Activated CD4-positive, alpha-beta T cell treated with anti-CD3 and anti-CD28 coated beads, Interleukin-2, amount 10 ng/mL, durations not matched to agents 7 days and 5 days (primary cell): ENCODE measurements around the gene TRIM52. TPM values are rescaled to one million over a fixed set of nuclear protein-coding genes. Genes with fewer than 3 reads are reported as not detected.

Experiments
- microRNA-seq: library from miRNA; unstranded; fragments of <30 nt; microRNA quantifications from one replicate; pipeline ENCODE4 v1.2.0, GENCODE V29; 2021; ENCODE audit warnings: borderline microRNAs expressed, borderline replicate concordance
- total RNA-seq, 2 experiments: library from RNA; stranded (reverse); gene quantifications; one replicate each; pipeline ENCODE4 v1.2.3, GENCODE V29; 2021

The TRIM52 gene
- total RNA-seq, 2 experiments from 2014 or later = 29.6 to 29.9 TPM

Small RNAs within 50 kb of the gene (microRNA-seq; reads per million reads assigned to microRNA genes)
- gene MIR4638 = not detected

Other genes with a start within 250 kb of the TRIM52 start
- gene BTNL9, start 220.9 kb downstream of the TRIM52 start, total RNA-seq = not detected
- gene OR2V1, start 130.0 kb downstream of the TRIM52 start, total RNA-seq = not detected
- not detected for gene OR2V2, start 113.6 kb downstream of the TRIM52 start, total RNA-seq
- under 1 TPM; 0.29 to 0.84 TPM for gene TRIM7, start 55.9 kb downstream of the TRIM52 start, total RNA-seq
- gene TRIM41, start 37.9 kb downstream of the TRIM52 start, total RNA-seq = 10 to 100 TPM; 34.7 to 36.9 TPM
- 1,000 to 10,000 TPM; 1,823 to 2,207 TPM for gene RACK1, start 17.2 kb downstream of the TRIM52 start, total RNA-seq
- not detected for gene OR4F3, start 106.1 kb upstream of the TRIM52 start, total RNA-seq